HUES64 (cell line): ENCODE results near the gene STX1B.
"Not testable (repeated sequence)": the region's sequence is repeated elsewhere in the genome, so short reads cannot be mapped to it uniquely, and the experiment has no call there.

Experiments used
- H3K27ac ChIP-seq: 2 replicates; pipeline ENCODE4 v1.7.0; 2013; ENCODE audit warnings: low read depth, low read length, inconsistent platforms
- H3K27me3 ChIP-seq: 2 replicates; pipeline ENCODE4 v1.6.1; 2013; ENCODE audit warnings: mild to moderate bottlenecking, low read length; ENCODE audit not compliant: insufficient read depth
- H3K36me3 ChIP-seq: 2 replicates; pipeline ENCODE4 v1.6.1; 2013; ENCODE audit warnings: mild to moderate bottlenecking, low read length; ENCODE audit not compliant: insufficient read depth
- H3K4me1 ChIP-seq: 2 replicates; pipeline ENCODE4 v1.6.1; 2013; ENCODE audit warnings: mild to moderate bottlenecking, low read length, moderate library complexity; ENCODE audit not compliant: insufficient read depth
- H3K4me3 ChIP-seq: 2 replicates; pipeline ENCODE4 v1.5.1; 2013; ENCODE audit warnings: mild to moderate bottlenecking, low read length, moderate library complexity
- H3K9ac ChIP-seq: 2 replicates; pipeline ENCODE4 v1.6.1; 2013; ENCODE audit warnings: mild to moderate bottlenecking, low read depth, low read length
- H3K9me3 ChIP-seq: 2 replicates; pipeline ENCODE4 v1.6.1; 2013; ENCODE audit warnings: low read depth, low read length; ENCODE audit not compliant: insufficient read depth
- WGBS: fragments of 150-250, 120-280 bp; methylation state at CpG from one replicate; pipeline ENCODE4 v1.1.7; 2013; ENCODE audit warnings: missing lambda C conversion rate; 5-methylcytosine and 5-hydroxymethylcytosine counted together

STX1B gene

DNA sequence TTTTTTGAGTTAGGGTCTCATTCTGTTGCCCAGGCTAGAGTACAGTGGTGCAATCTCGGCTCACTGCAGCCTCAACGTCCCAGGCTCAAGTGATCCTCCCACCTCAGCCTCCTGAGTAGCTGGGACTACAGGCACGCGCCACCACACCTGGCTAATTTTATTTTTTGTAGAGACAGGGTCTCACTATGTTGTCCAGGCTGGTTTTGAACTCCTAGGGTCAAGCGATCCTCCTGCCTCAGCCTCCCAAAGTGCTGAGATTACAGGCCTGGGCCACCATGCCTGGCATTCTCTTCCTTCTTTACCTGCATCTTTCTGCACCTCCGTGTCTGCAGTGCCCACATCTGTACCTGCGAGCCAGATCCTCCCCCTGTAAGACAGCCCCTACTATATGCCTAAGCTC lies 1.4 kb upstream of the STX1B start:
- H3K9ac ChIP-seq, H3K9me3 ChIP-seq, H3K4me1 ChIP-seq, H3K4me3 ChIP-seq, H3K36me3 ChIP-seq, H3K27ac ChIP-seq: not testable (repeated sequence)
- 92% methylated on average over 7 of the region's 7 CpGs for WGBS
- H3K27me3 ChIP-seq: peaks cover 14% of the 10 kb centered on the region

DNA sequence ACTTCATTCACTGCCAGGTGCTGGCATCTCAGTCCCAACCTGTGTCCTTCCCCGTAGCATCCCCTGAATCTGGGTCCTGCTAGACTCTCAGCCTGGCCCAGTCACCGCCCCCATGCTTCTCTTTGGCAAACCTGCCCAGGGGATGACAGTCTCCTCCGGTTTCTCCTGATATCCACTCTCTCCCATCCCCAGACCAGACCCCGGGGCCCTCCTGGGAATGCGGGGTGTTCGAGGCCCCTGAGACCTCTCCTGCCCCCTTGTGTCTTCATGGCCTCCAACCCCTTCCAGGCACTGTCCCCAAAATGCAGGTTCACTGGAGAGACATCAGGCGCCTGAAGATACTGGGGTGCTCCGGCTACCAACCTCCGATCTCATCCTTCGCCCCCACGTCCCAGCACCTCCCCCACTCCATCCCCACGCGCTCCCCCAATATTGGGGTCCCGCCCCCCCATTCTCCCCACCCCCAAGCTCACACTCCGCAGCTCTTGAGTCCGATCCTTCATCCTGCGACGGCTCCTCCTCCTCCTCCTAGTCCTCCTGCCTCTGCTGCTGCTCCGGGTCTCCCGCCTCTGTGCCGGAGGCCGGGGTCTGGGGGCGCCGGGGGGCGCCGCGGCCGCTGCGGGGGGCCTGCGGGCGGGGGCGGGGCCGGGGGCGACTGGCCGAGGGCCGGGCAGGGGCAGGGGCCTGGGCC lies 399 bp downstream of the STX1B start:
- peaks cover 4% of the 10 kb centered on the region; the same call in 1 of the 2 replicates for H3K4me1 ChIP-seq
- no peaks in the 10 kb centered on the region for H3K36me3 ChIP-seq
- H3K9me3 ChIP-seq: no peaks in the 10 kb centered on the region
- no peak overlapping the region for H3K27ac ChIP-seq
- peak overlapping the region; percentile 53 for H3K4me3 ChIP-seq
- H3K27me3 ChIP-seq: peaks cover 14% of the 10 kb centered on the region
- WGBS: 15% methylated on average over 36 of the region's 36 CpGs
- H3K9ac ChIP-seq: no peak overlapping the region

DNA sequence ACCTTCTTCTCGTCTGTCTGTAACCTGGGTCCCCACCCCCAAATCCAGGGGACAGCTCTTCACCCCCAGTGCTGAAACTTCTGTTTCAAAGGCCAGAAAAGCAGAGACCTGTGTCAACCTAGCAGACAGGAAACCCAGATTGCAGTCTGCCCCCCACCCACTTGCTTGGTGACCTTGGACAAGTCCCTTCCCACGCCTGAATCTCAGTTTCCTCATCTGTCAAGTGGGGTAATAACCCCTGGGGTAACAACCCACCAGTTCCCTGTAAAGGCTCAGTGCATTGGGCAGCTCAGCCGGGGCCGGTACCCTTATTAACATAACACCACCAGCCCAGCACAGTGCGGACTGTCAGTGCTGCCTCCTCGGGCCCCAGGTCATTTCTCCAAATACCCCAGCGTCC lies 1.3 kb downstream of the STX1B start:
- peaks cover 14% of the 10 kb centered on the region for H3K27me3 ChIP-seq
- H3K36me3 ChIP-seq: no peaks in the 10 kb centered on the region
- no peak overlapping the region for H3K27ac ChIP-seq
- H3K9ac ChIP-seq: no peak overlapping the region
- H3K4me1 ChIP-seq: peaks cover 4% of the 10 kb centered on the region; the same call in 1 of the 2 replicates
- no peaks in the 10 kb centered on the region for H3K9me3 ChIP-seq
- peak overlapping the region; percentile 53; the same call in 1 of the 2 replicates for H3K4me3 ChIP-seq
- WGBS: 59% methylated on average over 7 of the region's 7 CpGs

DNA sequence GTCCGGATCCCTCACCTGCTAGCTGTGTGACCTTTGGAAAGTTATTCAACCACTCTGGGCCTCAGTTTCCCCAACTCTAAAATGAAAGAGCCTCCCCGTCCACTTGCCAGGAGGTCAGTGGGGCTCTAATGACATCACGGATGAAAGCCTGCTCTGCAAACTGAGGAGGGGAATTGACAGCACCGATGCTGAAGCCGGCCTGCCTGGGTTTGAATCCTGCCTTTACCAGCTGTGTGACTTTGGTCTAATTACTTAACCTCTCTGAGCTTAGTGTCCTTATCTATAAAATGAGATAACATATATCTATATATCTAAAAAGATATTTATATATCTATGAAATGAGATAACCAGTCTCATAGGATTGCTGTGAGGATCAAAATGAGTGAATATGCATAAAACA lies 1.9 kb downstream of the STX1B start:
- Histone ChIP-seq H3K9me3 (no peaks in the 10 kb centered on the region), H3K27me3 (peaks cover 14% of the 10 kb centered on the region), H3K27ac (no peak overlapping the region), H3K36me3 (no peaks in the 10 kb centered on the region), H3K4me1 (peaks cover 4% of the 10 kb centered on the region; the same call in 1 of the 2 replicates), H3K4me3 (no peak overlapping the region), H3K9ac (no peak overlapping the region)
- WGBS: 84% methylated on average over 5 of the region's 5 CpGs

DNA sequence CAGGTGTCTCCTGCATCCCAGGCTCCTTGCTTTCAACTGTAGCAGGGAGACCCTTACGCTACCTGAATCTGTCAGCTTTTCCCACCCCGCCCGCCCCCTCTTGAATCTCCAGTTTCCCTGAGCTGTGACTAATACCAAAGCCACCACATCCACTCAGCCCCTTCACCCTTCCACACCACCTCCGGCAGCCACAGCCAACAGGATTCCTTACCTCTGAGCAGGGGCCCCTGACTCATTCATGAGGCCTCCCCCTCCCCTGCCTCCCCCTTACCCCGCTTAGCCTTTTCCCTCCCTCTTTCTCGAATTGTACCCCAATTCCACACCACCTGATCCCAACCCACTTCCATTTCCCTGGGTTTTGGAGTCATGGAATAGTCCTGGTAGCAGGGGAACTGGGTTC lies 2.3 kb downstream of the STX1B start:
- H3K27me3 ChIP-seq: peaks cover 14% of the 10 kb centered on the region
- peaks cover 4% of the 10 kb centered on the region; the same call in 1 of the 2 replicates for H3K4me1 ChIP-seq
- H3K36me3 ChIP-seq: no peaks in the 10 kb centered on the region
- no peak overlapping the region for H3K9ac ChIP-seq
- H3K4me3 ChIP-seq: no peak overlapping the region
- no peaks in the 10 kb centered on the region for H3K9me3 ChIP-seq
- H3K27ac ChIP-seq: no peak overlapping the region
- WGBS: 58% methylated on average over 6 of the region's 6 CpGs

DNA sequence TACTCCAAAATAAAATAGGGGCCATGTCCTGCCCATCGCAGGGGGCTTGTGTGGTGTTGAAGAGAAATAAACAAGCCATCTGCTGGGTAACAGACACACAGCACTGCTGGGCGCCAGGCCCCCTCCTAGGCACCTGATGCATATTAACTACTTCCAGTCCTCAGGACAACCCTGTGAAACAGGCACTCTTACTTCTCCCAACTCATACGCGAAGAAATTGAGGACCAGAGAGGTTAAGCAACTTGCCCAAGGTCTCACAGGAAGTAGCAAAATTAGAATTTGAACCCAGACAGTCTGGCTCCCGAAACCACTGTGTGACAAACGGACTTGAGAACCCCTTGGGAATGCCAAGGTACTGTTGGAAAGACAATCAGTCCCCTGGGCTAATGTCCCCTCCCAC lies 2.8 kb downstream of the STX1B start:
- 72% methylated on average over 6 of the region's 6 CpGs for WGBS
- H3K9me3 ChIP-seq: no peaks in the 10 kb centered on the region
- no peak overlapping the region for H3K27ac ChIP-seq
- H3K4me1 ChIP-seq: peaks cover 4% of the 10 kb centered on the region; the same call in 1 of the 2 replicates
- H3K36me3 ChIP-seq: no peaks in the 10 kb centered on the region
- peaks cover 14% of the 10 kb centered on the region for H3K27me3 ChIP-seq
- no peak overlapping the region for H3K9ac ChIP-seq
- no peak overlapping the region for H3K4me3 ChIP-seq

DNA sequence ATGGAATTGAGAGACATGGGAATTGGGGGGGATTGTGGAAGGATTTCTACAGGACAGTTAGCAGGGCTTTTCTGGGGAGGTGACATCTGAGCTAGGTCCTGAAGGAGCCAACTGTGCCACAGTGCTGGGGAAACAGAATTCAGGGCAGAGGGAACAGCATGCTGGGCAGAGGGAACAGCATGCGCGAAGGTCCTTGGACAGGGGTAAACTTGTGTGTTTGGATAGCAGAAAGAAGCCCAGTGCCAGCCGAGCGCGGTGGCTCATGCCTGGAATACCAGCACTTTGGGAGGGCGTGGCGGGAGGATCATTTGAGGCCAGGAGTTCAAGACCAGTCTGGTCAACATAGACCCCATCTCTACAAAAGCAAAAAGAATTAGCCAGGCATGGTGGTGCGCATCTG lies 3.8 kb downstream of the STX1B start:
- H3K9ac ChIP-seq: no peak overlapping the region
- H3K36me3 ChIP-seq: no peaks in the 10 kb centered on the region
- no peak overlapping the region for H3K4me3 ChIP-seq
- H3K4me1 ChIP-seq: peaks cover 4% of the 10 kb centered on the region; the same call in 1 of the 2 replicates
- H3K27me3 ChIP-seq: peaks cover 7% of the 10 kb centered on the region; the same call in 1 of the 2 replicates
- 95% methylated on average over 8 of the region's 8 CpGs for WGBS
- no peaks in the 10 kb centered on the region for H3K9me3 ChIP-seq
- H3K27ac ChIP-seq: no peak overlapping the region

DNA sequence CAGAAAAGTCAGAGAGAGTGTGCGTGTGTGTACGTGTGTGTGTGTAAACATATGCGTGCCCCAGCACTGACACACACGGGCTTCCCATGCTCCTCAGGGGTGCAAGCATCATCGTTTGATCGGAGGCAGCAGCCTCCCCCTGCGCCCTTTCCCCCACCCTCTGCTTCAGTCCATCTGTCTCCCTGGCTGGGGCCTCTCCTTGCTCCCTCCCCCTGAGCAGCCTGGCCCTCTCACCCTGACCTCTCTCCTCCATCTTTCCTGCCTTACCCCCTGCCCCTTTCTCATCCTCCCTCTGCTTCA lies 4.4 kb downstream of the STX1B start:
- Histone ChIP-seq H3K9me3 (no peaks in the 10 kb centered on the region), H3K27ac (no peak overlapping the region), H3K9ac (no peak overlapping the region), H3K4me3 (no peak overlapping the region), H3K27me3 (0 out of 2 replicates have a peak, but pooled peaks cover 2% of the 10 kb centered on the region), H3K36me3 (no peaks in the 10 kb centered on the region), H3K4me1 (peaks cover 4% of the 10 kb centered on the region; the same call in 1 of the 2 replicates)
- WGBS: 83% methylated on average over 7 of the region's 7 CpGs

DNA sequence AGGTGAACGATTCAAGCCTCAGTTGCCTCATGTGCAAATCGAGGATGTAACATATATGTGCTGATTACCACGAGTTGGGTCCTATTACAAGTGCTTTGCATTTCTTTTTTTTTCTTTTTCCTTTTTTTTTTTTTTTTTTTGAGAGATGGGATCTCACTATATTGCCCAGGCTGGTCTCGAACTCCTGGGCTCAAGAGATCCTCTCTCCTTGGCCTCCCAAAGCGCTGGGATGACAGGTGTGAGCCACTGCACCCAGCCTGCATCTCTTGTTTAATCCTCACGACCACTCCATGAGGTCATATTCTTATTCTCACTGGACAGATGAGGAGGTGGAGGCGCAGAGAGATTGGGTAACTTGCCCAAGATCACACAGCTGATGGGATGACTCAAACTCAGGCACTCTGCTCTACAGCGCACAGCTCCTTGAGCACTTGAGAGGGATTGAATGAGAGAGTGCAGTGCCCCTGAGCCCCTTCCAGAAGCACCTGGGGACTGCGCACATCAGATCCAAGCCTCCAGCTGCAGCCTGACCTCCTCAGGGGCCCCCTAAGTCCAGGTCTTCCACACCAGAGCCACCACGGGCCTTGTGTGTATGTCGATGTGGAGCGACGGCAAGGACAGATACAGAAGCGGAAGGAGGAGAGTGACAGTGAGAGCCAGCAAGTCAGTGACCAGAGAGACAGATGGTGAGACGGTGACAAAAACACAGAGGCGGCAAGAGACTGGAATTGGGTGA lies 4.9 kb downstream of the STX1B start:
- H3K9ac ChIP-seq: no peak overlapping the region
- WGBS: 83% methylated on average over 16 of the region's 16 CpGs
- no peaks in the 10 kb centered on the region for H3K9me3 ChIP-seq
- no peak overlapping the region for H3K4me3 ChIP-seq
- H3K27ac ChIP-seq: no peak overlapping the region
- H3K4me1 ChIP-seq: peaks cover 4% of the 10 kb centered on the region; the same call in 1 of the 2 replicates
- H3K36me3 ChIP-seq: no peaks in the 10 kb centered on the region
- no peaks in the 10 kb centered on the region for H3K27me3 ChIP-seq

DNA sequence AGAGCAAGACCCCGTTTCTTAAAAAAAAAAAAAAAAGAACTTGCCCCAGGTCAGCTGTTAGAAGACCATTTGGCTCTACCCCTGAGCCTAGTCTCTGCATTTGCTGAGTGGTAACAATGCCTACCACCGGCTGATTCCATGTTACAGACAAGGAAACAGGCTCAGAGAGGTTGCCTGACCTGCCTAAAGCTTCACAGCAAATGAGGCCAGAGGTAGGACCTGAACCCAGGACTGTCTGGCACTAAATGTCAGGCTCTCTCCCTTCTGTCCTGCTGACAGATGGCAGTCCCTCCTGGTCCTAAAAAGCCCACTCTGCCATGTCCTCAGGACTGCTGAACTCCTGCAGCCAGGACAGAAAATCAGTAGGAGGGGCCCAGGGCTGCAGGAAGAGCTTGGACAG lies 5.8 kb downstream of the STX1B start:
- Histone ChIP-seq H3K27me3 (no peaks in the 10 kb centered on the region), H3K36me3 (no peaks in the 10 kb centered on the region), H3K9me3 (no peaks in the 10 kb centered on the region), H3K27ac (no peak overlapping the region), H3K9ac (no peak overlapping the region), H3K4me1 (peaks cover 1% of the 10 kb centered on the region; the same call in 1 of the 2 replicates), H3K4me3 (no peak overlapping the region)
- 86% methylated on average over 2 of the region's 2 CpGs for WGBS

DNA sequence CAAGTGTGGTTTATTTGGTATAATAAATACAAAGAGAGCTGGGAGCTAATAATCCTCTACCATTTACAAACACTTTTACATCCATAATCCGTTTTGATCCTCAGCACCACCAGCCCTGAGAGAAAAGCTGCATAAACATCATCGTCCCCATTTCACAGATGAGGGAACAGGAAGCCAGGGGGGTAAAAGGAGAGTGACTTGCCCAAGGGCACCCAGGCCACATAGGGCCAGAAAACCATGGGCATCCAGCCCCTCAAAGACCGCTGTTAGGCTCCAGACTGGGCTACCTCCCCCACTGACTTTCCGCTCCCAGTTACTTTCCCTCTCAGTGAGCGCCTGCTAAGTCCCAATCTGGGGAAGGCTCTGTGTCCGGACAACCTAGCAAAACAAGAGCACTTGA lies 6.7 kb downstream of the STX1B start:
- Histone ChIP-seq H3K9me3 (no peaks in the 10 kb centered on the region), H3K4me1 (0 out of 2 replicates have a peak, but pooled peaks cover under 1% of the 10 kb centered on the region), H3K9ac (no peak overlapping the region), H3K27me3 (no peaks in the 10 kb centered on the region), H3K27ac (no peak overlapping the region), H3K36me3 (no peaks in the 10 kb centered on the region), H3K4me3 (no peak overlapping the region)
- WGBS: 88% methylated on average over 6 of the region's 6 CpGs
